ENCODE results near the gene FAM241B. TPM values are rescaled to one million over a fixed set of nuclear protein-coding genes. Genes with fewer than 3 reads are reported as not detected.

The FAM241B gene
- total and polyA plus RNA-seq, 2 of the 4 experiments (the other 2 are of a cell fraction): 0.18 to 1.4 TPM

- Histone ChIP-seq H2BK20ac (ENCODE audit: low read depth, low read length) (no peak overlapping the region), H3K56ac (ENCODE audit: extremely low read depth, insufficient read depth, low read length) (no peak overlapping the region), H3K36me3 (ENCODE audit: control insufficient read depth, insufficient read depth, low read length) (no peaks in the 10 kb centered on the region), H3K9ac (ENCODE audit: low read depth, low read length) (no peak overlapping the region), H2AFZ (replicated peaks; ENCODE audit: low read length, poor library complexity) (no peak overlapping the region), H3K27me3 (ENCODE audit: control insufficient read depth, insufficient read depth, low read length) (peaks cover 62% of the 10 kb centered on the region), H3K14ac (replicated peaks; ENCODE audit: low read depth, low read length) (no peak overlapping the region), H3K18ac (ENCODE audit: low read depth, low read length) (no peak overlapping the region), H3K4me1 (ENCODE audit: control insufficient read depth, insufficient read depth, low read length) (no peaks in the 10 kb centered on the region; the same call in 1 of the 2 replicates), H3K4me3 (ENCODE audit: insufficient read depth, low read depth, low read length) (no peak overlapping the region), H2AK5ac (ENCODE audit: low read depth, low read length) (no peak overlapping the region), H3K23ac (ENCODE audit: low read depth, low read length) (no peak overlapping the region), H4K20me1 (ENCODE audit: insufficient read depth, low read length) (no peaks in the 10 kb centered on the region), H3K9me1 (ENCODE audit: insufficient read depth, low read length) (no peaks in the 10 kb centered on the region), H4K8ac (ENCODE audit: low read depth in 2 of 2, low read length in 2 of 2) (no peak overlapping the region), H3K27ac (ENCODE audit: insufficient read depth, low read length) (no peak overlapping the region), H2AK9ac (replicated peaks; ENCODE audit: low read depth, low read length, poor library complexity) (no peak overlapping the region), H4K5ac (ENCODE audit: low read depth, low read length) (no peak overlapping the region), H2BK15ac (ENCODE audit: low read depth, low read length) (no peak overlapping the region), H3K4me2 (ENCODE audit: low read depth, low read length) (no peak overlapping the region), H2BK5ac (ENCODE audit: low read depth, low read length, poor library complexity, severe bottlenecking) (no peak overlapping the region), H3K79me1 (ENCODE audit: low read depth in 1 of 2, low read length in 2 of 2) (no peaks in the 10 kb centered on the region), H4K91ac (ENCODE audit: insufficient read depth, low read depth, low read length) (no peak overlapping the region), H3K4ac (ENCODE audit: low read depth, low read length) (no peak overlapping the region), H2BK120ac (ENCODE audit: low read depth, low read length) (no peak overlapping the region), H3K9me3 (ENCODE audit: control insufficient read depth, insufficient read depth, low read length) (no peaks in the 10 kb centered on the region)
- ATAC-seq (ENCODE audit: low read depth) (no peak), DNase-seq (no peak)
- POLR2A ChIA-PET (ENCODE audit: unreplicated experiment): no interaction called here
- 17% methylated on average over 1 of the region's 10 CpGs; no CpG with 5 or more reads in 1 of the 2 experiments for WGBS, 2 experiments (ENCODE audit: extremely low coverage in 2 of 2, insufficient read length in 1 of 2)
- CTCF ChIA-PET: interaction anchor here (0.6 to 3.9 kb wide), 6 partner anchors 15 to 229 kb away, joined by 3 to 24 read pairs (median 4); no protein-coding TSS in a partner anchor
- intact Hi-C loops (cut with micrococcal nuclease) (loop anchor here (5.0 kb wide), 1 partner anchor 210 kb away; no protein-coding TSS in a partner anchor), in situ Hi-C loops (cut with MboI; ENCODE audit: low sequenced_read_pairs) (loop anchor here (5.0 to 10.0 kb wide), 2 partner anchors 120 to 212 kb away; no protein-coding TSS in a partner anchor), dilution Hi-C loops (cut with HindIII; ENCODE audit: low sequenced_read_pairs, unreplicated experiment) (no loop called here)
- TF ChIP-seq, protein P1, sequence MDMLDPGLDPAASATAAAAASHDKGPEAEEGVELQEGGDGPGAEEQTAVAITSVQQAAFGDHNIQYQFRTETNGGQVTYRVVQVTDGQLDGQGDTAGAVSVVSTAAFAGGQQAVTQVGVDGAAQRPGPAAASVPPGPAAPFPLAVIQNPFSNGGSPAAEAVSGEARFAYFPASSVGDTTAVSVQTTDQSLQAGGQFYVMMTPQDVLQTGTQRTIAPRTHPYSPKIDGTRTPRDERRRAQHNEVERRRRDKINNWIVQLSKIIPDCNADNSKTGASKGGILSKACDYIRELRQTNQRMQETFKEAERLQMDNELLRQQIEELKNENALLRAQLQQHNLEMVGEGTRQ (IDR thresholded peaks at IDR 0.05; ENCODE audit: low read depth, low read length): no peak
- TF ChIP-seq, protein P2, sequence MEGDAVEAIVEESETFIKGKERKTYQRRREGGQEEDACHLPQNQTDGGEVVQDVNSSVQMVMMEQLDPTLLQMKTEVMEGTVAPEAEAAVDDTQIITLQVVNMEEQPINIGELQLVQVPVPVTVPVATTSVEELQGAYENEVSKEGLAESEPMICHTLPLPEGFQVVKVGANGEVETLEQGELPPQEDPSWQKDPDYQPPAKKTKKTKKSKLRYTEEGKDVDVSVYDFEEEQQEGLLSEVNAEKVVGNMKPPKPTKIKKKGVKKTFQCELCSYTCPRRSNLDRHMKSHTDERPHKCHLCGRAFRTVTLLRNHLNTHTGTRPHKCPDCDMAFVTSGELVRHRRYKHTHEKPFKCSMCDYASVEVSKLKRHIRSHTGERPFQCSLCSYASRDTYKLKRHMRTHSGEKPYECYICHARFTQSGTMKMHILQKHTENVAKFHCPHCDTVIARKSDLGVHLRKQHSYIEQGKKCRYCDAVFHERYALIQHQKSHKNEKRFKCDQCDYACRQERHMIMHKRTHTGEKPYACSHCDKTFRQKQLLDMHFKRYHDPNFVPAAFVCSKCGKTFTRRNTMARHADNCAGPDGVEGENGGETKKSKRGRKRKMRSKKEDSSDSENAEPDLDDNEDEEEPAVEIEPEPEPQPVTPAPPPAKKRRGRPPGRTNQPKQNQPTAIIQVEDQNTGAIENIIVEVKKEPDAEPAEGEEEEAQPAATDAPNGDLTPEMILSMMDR (conservative IDR thresholded peaks at IDR 0.05; ENCODE audit: low read depth, low read length): 0 out of 2 replicates have a peak, but pooled peaks have one; percentile 10
- BruUV-seq (replicated peaks): no TSS peak
Measured at GRCh38 chr10:69636626-69637605, 6.9 kb downstream of the FAM241B start.

Measured in IMR-90 (cell line).